RWPE1 (cell line): Measurements from ENCODE around the gene GLRX.
A peak's percentile ranks its signal among the peaks of the same experiment; 100 is the strongest.

Experiments
- CTCF ChIA-PET: fragments of 350-600 bp; sonication (Branson Sonifier 250); formaldehyde crosslinking; extraction: SDS; loops from one replicate; lab custom pipeline; 2021; lab: Yijun Ruan, JAX
- POLR2A ChIA-PET: fragments of 400-600 bp; formaldehyde crosslinking; extraction: SDS; loops from one replicate; lab custom pipeline; 2020; ENCODE audit warnings: antibody characterized with exemption; ENCODE audit not compliant: low non-redundant PET; lab: Yijun Ruan, JAX
- DNase-seq: peaks from one replicate; pipeline ENCODE4 v3.0.0; 2012; ENCODE audit warnings: low spot score
- H3K27ac ChIP-seq: fragments of 450-650 bp; 2 replicates; pipeline ENCODE4 v1.5.1; 2017
- CTCF ChIP-seq: fragments of 450-650 bp; conservative IDR thresholded peaks from 2 replicates; pipeline ENCODE4 v1.5.1; 2017; ENCODE audit warnings: low read depth, mild to moderate bottlenecking

The GLRX gene

DNA sequence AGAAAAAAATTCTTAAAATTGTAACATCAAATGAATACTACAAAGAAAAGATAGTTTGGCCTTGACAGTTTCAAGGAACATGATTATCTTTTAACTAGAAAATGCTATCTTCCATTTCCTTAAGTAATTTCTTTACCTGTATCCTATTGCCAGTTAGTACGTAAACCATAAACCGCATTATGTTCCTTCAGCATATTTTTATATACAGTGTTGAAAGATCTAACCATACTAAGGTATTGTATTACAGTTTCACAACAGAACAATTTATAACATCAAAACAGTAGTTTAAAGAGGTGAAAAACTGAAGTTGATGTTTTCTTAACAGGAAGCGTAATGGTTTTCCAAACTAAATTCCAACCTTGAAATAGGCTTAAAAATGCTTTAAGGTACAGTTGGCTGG lies 45.1 kb downstream of the GLRX start:
- ChIA-PET POLR2A (no interaction called here), CTCF (interaction anchor here (0.6 kb wide), 1 partner anchor 222 kb away, joined by 6 read pairs; no protein-coding TSS in a partner anchor)
- DNase-seq = no peak
- H3K27ac ChIP-seq = no peak overlapping the region
- no peak for TF ChIP-seq CTCF

- ChIA-PET POLR2A (no interaction called here), CTCF (interaction anchor here (1.0 kb wide), 1 partner anchor 8 kb away, joined by 7 read pairs; no protein-coding TSS in a partner anchor)
- DNase-seq = peak; percentile 67
- TF ChIP-seq CTCF = no peak
- H3K27ac ChIP-seq = peak overlapping the region; percentile 75
Measured at GRCh38 chr5:95773335-95774059, 49.0 kb downstream of the GLRX start.

- DNase-seq = no peak
- ChIA-PET CTCF (interaction anchor here (0.6 to 2.6 kb wide), 3 partner anchors 10 to 201 kb away, joined by 3 to 9 read pairs (median 4); no protein-coding TSS in a partner anchor), POLR2A (no interaction called here)
- no peak for TF ChIP-seq CTCF
- H3K27ac ChIP-seq = no peak overlapping the region
Measured at GRCh38 chr5:95771892-95772291, 50.6 kb downstream of the GLRX start.

DNA sequence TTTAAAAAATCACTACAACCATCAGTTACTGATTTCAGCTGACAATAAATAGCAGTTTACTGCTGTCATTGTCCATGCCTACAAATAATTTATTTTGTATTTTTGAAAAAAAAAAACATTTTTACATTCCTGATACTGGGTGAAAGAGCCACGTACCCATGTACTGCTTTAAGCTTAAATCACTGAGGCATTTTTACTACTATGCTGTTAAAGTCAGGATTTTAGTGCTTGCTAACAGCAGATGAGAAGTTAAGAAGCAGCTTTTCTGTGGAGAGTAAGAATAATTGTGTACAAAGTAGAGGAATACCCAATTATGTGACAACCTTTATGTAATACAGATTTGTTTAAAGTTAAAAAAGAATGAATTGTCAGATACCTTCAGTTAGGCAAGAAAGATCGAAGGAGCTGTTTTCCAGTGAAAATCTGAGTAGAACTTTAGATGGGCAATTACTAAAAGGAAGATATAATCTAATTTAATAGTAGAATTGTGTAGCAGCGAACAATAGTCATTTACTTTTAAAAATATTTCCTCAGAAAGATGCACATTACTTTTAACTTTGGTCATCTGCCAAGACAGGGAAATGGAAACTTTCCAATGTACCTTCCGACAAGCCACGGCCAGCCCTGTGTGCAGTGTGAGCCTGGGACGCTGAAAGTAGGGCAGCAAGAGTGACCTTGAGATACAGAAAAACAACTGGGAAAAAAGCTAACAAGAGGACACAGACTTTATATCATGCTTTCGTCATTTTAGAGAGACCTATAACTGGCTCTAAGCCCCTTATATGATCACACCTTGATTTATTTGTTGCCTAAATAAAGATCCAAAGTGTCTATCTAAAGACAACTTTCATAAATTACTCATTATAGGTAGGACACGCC lies 51.5 kb downstream of the GLRX start:
- POLR2A ChIA-PET = interaction anchor here (0.7 kb wide), 2 partner anchors 11 to 45 kb away, joined by 3 to 8 read pairs; no protein-coding TSS in a partner anchor
- CTCF ChIA-PET = interaction anchor here (0.6 to 4.7 kb wide), 6 partner anchors 9 to 1239 kb away, joined by 3 to 25 read pairs (median 6); no protein-coding TSS in a partner anchor
- TF ChIP-seq CTCF = no peak
- H3K27ac ChIP-seq = no peak overlapping the region
- DNase-seq = peak; percentile 26

- TF ChIP-seq CTCF = no peak
- CTCF ChIA-PET = interaction anchor here (0.6 to 4.7 kb wide), 4 partner anchors 12 to 846 kb away, joined by 3 to 25 read pairs (median 4); no protein-coding TSS in a partner anchor
- no peak overlapping the region for H3K27ac ChIP-seq
- no peak for DNase-seq
- POLR2A ChIA-PET = no interaction called here
Measured at GRCh38 chr5:95768731-95769130, 53.8 kb downstream of the GLRX start.

DNA sequence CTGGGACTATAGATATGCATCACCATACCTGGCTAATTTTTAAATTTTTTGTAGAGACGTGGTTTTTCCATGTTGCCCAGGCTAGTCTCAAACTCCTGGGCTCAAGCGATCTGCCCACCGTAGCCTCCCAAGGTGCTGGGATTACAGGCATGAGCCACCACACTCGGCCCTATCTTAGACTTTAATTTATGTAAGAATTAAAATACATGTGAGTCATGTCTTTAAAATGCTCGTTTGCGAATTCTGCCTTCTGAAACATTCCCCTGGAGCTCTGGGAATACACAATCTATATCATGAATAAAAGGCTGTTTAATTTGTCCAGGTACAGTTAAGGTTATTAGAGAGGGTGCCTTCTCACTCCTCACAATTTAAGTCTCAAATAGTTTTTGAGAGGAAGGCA lies 58.6 kb downstream of the GLRX start:
- ChIA-PET POLR2A (no interaction called here), CTCF (interaction anchor here (0.6 kb wide), 2 partner anchors 10 to 117 kb away, joined by 4 to 7 read pairs; no protein-coding TSS in a partner anchor)
- DNase-seq = no peak
- TF ChIP-seq CTCF = no peak
- H3K27ac ChIP-seq = no peak overlapping the region
